ENCODE data around the gene SP6.

- TF ChIP-seq POLR2A (IDR thresholded peaks at IDR 0.05) (peak in 1 of 2 donors; percentile 70), CTCF (IDR thresholded peaks at IDR 0.05) (peak in 1 of 2 donors; percentile 7), POLR2AphosphoS5 (IDR thresholded peaks at IDR 0.05) (peak in 2 of 3 donors; percentile 78 to 80)
These were observed 45.1 kb upstream of the SP6 start, which contains the start of gene SP2 for GRCh38 chr17:47895856-47896671.
